ENCODE measurements around the gene PLB1.
"Not testable (repeated sequence)": the region's sequence is repeated elsewhere in the genome, so short reads cannot be mapped to it uniquely, and the experiment has no call there.

The PLB1 gene

DNA sequence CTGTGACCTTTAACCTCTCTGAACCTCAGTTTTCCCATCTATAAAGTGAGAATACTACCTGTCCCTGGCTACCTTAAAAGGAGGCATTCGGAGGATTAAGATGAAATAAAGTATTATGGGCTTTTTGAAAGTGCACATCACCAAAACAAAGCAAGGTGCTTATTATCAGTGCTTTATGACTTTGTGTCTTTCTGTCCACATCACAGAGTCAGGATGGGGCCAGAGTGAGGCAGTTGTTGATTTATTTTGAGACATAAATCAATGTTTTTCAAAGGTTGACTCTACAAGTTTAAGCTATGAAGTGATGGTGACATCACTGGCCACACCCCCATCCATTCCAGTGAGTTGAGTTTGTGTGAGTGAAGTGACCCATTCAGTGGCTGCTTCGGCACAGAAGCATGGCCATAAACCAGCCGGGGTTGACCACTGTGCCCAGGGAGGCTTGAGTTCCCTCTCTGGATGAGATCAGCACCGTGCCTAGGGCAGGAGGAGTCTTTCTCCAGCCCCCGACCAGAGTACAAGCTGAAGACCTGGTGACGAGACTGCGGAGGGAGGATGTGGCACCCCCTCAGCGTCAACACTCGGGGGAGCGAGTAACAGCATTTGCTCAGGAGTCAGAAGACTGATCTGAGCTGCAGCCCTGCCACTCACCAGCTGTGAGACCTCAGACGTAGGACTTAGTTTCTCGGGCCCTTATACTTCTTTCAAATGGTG, 166.8 kb downstream of the PLB1 start:
- no peaks in the 10 kb centered on the region for H3K36me3 ChIP-seq (ENCODE audit: insufficient read depth, low read length)
- no peak overlapping the region for H3K4me3 ChIP-seq
- H3K9ac ChIP-seq (ENCODE audit: insufficient read length): no peak overlapping the region
- no peak overlapping the region for H3K27ac ChIP-seq
- no peak for TF ChIP-seq POLR2AphosphoS5 (IDR thresholded peaks at IDR 0.05; ENCODE audit: borderline replicate concordance, low read depth, low read length)
- TF ChIP-seq EZH2 (IDR thresholded peaks at IDR 0.05): no peak
- TF ChIP-seq FOXP2 (optimal IDR thresholded peaks at IDR 0.05; ENCODE audit: control extremely low read depth, extremely low read length, insufficient read depth): no peak
- no peaks in the 10 kb centered on the region for H3K9me3 ChIP-seq (ENCODE audit: low read depth, low read length)
- no peak for DNase-seq (ENCODE audit: low read depth, low spot score)

DNA sequence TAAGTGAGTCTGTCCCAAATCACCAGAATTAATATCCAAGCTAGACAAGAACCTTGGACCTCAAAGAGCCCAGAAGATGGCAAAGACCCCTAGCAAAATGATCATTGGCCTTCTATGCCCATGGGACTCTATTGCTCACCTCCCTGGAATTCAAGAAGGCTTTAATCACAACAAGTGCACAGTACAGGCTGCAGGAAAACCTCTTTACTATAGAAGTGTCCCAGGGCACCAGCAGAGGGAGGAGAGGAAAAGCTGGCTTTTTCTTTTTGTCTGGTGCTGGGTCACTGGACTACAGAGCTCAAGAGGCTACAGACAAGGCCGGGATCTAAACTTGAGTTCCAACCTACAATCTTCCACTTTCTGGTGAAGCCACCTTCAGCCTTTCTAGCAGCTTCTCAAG, 167.5 kb downstream of the PLB1 start:
- no peak overlapping the region for H3K9ac ChIP-seq (ENCODE audit: insufficient read length)
- no peaks in the 10 kb centered on the region for H3K9me3 ChIP-seq (ENCODE audit: low read depth, low read length)
- no peak overlapping the region for H3K27ac ChIP-seq
- no peak for DNase-seq (ENCODE audit: low read depth, low spot score)
- H3K4me3 ChIP-seq: no peak overlapping the region
- TF ChIP-seq POLR2AphosphoS5 (IDR thresholded peaks at IDR 0.05; ENCODE audit: borderline replicate concordance, low read depth, low read length) (no peak), FOXP2 (optimal IDR thresholded peaks at IDR 0.05; ENCODE audit: control extremely low read depth, extremely low read length, insufficient read depth) (no peak), EZH2 (IDR thresholded peaks at IDR 0.05) (no peak)
- H3K36me3 ChIP-seq (ENCODE audit: insufficient read depth, low read length): no peaks in the 10 kb centered on the region

DNA sequence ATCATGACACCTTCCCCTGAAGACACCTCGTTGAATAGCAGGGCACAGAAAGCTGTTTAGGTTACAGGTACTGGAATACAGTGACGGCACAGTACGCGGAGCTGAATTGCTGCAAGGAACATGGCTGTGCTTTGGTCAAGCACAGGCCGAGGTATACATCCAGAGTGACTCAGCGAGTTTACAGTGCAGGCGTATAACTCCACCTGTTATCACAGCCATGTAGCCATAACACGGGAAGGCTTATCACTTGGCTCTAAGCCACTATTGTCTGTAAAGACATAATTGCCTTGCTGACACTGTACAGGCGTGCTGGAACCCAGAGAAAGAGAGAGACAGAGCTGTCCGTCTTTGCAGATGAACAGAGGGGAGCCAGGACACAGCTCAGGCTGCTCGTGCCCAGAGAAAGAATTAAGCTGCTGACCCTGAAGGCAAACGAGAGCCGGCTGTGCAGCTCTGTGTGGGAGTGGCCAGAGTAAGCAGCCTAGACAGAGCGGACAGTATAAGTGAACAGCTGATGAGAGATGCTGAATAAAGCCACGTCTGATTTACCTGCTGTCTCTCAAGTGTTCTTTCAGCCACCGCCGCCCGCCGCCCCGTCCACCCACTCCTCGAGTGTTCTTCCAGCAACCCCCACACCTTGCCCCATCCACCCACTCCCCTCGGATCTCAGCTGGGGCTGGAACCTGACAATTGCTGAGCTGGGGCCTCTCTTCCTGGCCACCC, 168.4 kb downstream of the PLB1 start:
- no peak overlapping the region for H3K4me3 ChIP-seq
- TF ChIP-seq EZH2 (IDR thresholded peaks at IDR 0.05) (no peak), FOXP2 (optimal IDR thresholded peaks at IDR 0.05; ENCODE audit: control extremely low read depth, extremely low read length, insufficient read depth) (no peak), POLR2AphosphoS5 (IDR thresholded peaks at IDR 0.05; ENCODE audit: borderline replicate concordance, low read depth, low read length) (no peak)
- peak overlapping the region; percentile 83 for H3K27ac ChIP-seq
- no peak overlapping the region for H3K9ac ChIP-seq (ENCODE audit: insufficient read length)
- DNase-seq (ENCODE audit: low read depth, low spot score): no peak
- no peaks in the 10 kb centered on the region for H3K36me3 ChIP-seq (ENCODE audit: insufficient read depth, low read length)
- no peaks in the 10 kb centered on the region for H3K9me3 ChIP-seq (ENCODE audit: low read depth, low read length)

- TF ChIP-seq EZH2 (IDR thresholded peaks at IDR 0.05): no peak
- no peak for TF ChIP-seq POLR2AphosphoS5 (IDR thresholded peaks at IDR 0.05; ENCODE audit: borderline replicate concordance, low read depth, low read length)
- TF ChIP-seq FOXP2 (optimal IDR thresholded peaks at IDR 0.05; ENCODE audit: control extremely low read depth, extremely low read length, insufficient read depth): peak; percentile 17
- DNase-seq (ENCODE audit: low read depth, low spot score): no peak
- Histone ChIP-seq H3K9ac (ENCODE audit: insufficient read length) (peak overlapping the region; percentile 52), H3K27ac (peak overlapping the region; percentile 83), H3K9me3 (ENCODE audit: low read depth, low read length) (no peaks in the 10 kb centered on the region), H3K4me3 (peak overlapping the region; percentile 50), H3K36me3 (ENCODE audit: insufficient read depth, low read length) (no peaks in the 10 kb centered on the region)
Observed at GRCh38 chr2:28665041-28665704, 169.3 kb downstream of the PLB1 start.

GRCh38 chr2:28665811-28666377, 170.0 kb downstream of the PLB1 start:
- peak overlapping the region; percentile 83; the same call in 1 of the 2 replicates for H3K27ac ChIP-seq
- not testable (repeated sequence) for DNase-seq (ENCODE audit: low read depth, low spot score); H3K9ac ChIP-seq (ENCODE audit: insufficient read length); H3K36me3 ChIP-seq (ENCODE audit: insufficient read depth, low read length); H3K4me3 ChIP-seq; H3K9me3 ChIP-seq (ENCODE audit: low read depth, low read length)

- H3K9ac ChIP-seq (ENCODE audit: insufficient read length): no peak overlapping the region
- no peaks in the 10 kb centered on the region for H3K9me3 ChIP-seq (ENCODE audit: low read depth, low read length)
- no peak overlapping the region for H3K27ac ChIP-seq
- no peak for DNase-seq (ENCODE audit: low read depth, low spot score)
- H3K36me3 ChIP-seq (ENCODE audit: insufficient read depth, low read length): no peaks in the 10 kb centered on the region
- no peak overlapping the region for H3K4me3 ChIP-seq
- no peak for TF ChIP-seq FOXP2 (optimal IDR thresholded peaks at IDR 0.05; ENCODE audit: control extremely low read depth, extremely low read length, insufficient read depth)
Observed at GRCh38 chr2:28666496-28667184, 170.8 kb downstream of the PLB1 start.

DNA sequence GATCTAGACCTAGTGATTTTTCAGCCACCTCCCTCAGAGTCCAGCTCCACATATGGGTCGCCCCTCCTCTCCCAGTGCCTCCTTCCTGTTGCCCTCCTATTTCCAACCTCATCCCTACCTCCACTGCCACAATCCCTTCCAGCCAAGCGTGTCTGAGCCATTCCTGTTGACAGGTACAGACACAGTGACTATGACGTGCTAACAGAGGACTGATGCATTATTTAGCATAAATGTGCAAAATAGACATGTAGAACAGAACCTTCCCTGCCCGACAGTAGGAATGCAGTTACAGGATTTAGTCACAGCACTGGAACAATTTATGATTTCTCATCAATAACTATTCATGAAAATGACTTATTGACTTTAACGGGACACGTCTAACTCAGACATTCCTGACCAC, 171.4 kb downstream of the PLB1 start:
- TF ChIP-seq POLR2AphosphoS5 (IDR thresholded peaks at IDR 0.05; ENCODE audit: borderline replicate concordance, low read depth, low read length): no peak
- TF ChIP-seq FOXP2 (optimal IDR thresholded peaks at IDR 0.05; ENCODE audit: control extremely low read depth, extremely low read length, insufficient read depth): no peak
- no peak for TF ChIP-seq EZH2 (IDR thresholded peaks at IDR 0.05)
- no peaks in the 10 kb centered on the region for H3K36me3 ChIP-seq (ENCODE audit: insufficient read depth, low read length)
- H3K9ac ChIP-seq (ENCODE audit: insufficient read length): no peak overlapping the region
- no peak overlapping the region for H3K27ac ChIP-seq
- no peaks in the 10 kb centered on the region for H3K9me3 ChIP-seq (ENCODE audit: low read depth, low read length)
- no peak for DNase-seq (ENCODE audit: low read depth, low spot score)
- no peak overlapping the region for H3K4me3 ChIP-seq
